HG03571 (cell line): Measurements from ENCODE around the gene RUNDC1.

Experiments
- ATAC-seq: cut with Tn5 transposase; IDR thresholded peaks from one replicate; pipeline ENCODE4 v1.9.1; 2021; ENCODE audit not compliant: unreplicated experiment

Gene RUNDC1

GRCh38 chr17:43039646-43040045 is 59.3 kb downstream of the RUNDC1 start:
- ATAC-seq = no peak

DNA sequence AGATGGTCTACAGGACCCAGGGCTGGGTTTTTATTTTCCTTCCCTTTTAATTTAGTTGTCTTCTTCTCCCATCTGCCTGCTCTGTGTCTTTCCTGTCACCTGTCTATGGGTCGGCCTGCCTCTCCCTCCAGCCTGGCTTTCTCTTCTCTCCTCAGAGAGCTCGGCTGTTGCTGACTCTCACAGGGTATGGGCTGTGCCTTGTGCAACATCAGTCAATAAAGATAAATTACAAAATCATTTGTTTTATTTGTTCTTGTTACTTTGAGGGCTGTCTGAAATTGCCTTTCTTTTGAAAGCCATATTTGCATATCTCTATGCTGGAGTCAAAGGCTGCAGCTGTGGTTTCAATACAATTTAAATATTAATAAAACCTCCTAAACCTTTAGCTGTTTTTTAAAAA is 60.3 kb downstream of the RUNDC1 start:
- no peak for ATAC-seq

GRCh38 chr17:43042025-43042628 is 61.8 kb downstream of the RUNDC1 start:
- no peak for ATAC-seq
